CD4-positive, alpha-beta T cell (primary cell): ENCODE results near the gene PTPRZ1. TPM values are rescaled to one million over a fixed set of nuclear protein-coding genes. Genes with fewer than 3 reads are reported as not detected.

ENCODE experiments used
- ATAC-seq: fragments of 200-7000 bp; cut with Tn5 transposase; one replicate; pipeline ENCODE4 v1.10.0; 2022; ENCODE audit warnings: mild to moderate bottlenecking; ENCODE audit not compliant: poor library complexity
- CTCF ChIA-PET: fragments of 350-600 bp; sonication (Branson Sonifier 250); formaldehyde crosslinking; loops from one replicate; lab custom pipeline; 2021; ENCODE audit warnings: antibody characterized with exemption, inconsistent platforms; lab: Charles Lee
- POLR2A ChIA-PET: fragments of 350-600 bp; sonication (Branson Sonifier 250); formaldehyde crosslinking; loops from one replicate; lab custom pipeline; 2021; ENCODE audit warnings: antibody characterized with exemption, inconsistent platforms; lab: Charles Lee
- DNase-seq, 14 experiments: peaks; one replicate each; pipeline ENCODE4 v3.0.0-alpha.2; 2013 to 2020; ENCODE audit warnings: mixed read lengths in 2 of 14
- H3K27ac ChIP-seq, 2 donors: one replicate each; pipeline versions ENCODE4 v1.5.1 to v1.7.0; 2013; ENCODE audit warnings: low read length in 2 of 2, low read depth in 1 of 2, mild to moderate bottlenecking in 1 of 2
- H3K27me3 ChIP-seq, 2 experiments: 1 replicate in 1 of 2; 2 replicates in 1 of 2; pipeline versions ENCODE4 v1.6.1 to v1.7.0; 2013; ENCODE audit warnings: low read length in 2 of 2, control low read depth in 1 of 2, mild to moderate bottlenecking in 1 of 2, moderate library complexity in 1 of 2; ENCODE audit not compliant: insufficient read depth in 2 of 2, control insufficient read depth in 1 of 2
- H3K36me3 ChIP-seq: one replicate; pipeline ENCODE4 v1.6.1; 2013; ENCODE audit warnings: low read length, control low read depth; ENCODE audit not compliant: insufficient read depth
- H3K4me1 ChIP-seq: one replicate; pipeline ENCODE4 v1.6.1; 2013; ENCODE audit warnings: low read length, control low read depth; ENCODE audit not compliant: insufficient read depth
- H3K4me3 ChIP-seq: one replicate; pipeline ENCODE4 v1.5.1; 2013; ENCODE audit warnings: mild to moderate bottlenecking, low read length, moderate library complexity
- H3K9me3 ChIP-seq, 2 experiments: 1 replicate in 1 of 2; 2 replicates in 1 of 2; pipeline versions ENCODE4 v1.6.1 to v1.7.0; 2013; ENCODE audit warnings: low read length in 2 of 2, mild to moderate bottlenecking in 2 of 2, control low read depth in 1 of 2, moderate library complexity in 1 of 2; ENCODE audit not compliant: control insufficient read depth in 1 of 2, insufficient read depth in 1 of 2
- H3K27ac Mint-ChIP-seq: one replicate; pipeline ENCODE4 v1.8.0; 2020; ENCODE audit warnings: mixed read lengths
- H3K27me3 Mint-ChIP-seq: one replicate; pipeline ENCODE4 v1.8.0; 2021; ENCODE audit warnings: mixed read lengths
- H3K36me3 Mint-ChIP-seq: one replicate; pipeline ENCODE4 v1.8.0; 2021; ENCODE audit warnings: low read depth, mixed read lengths
- H3K4me1 Mint-ChIP-seq: one replicate; pipeline ENCODE4 v1.8.0; 2021; ENCODE audit warnings: low read depth, mixed read lengths
- H3K4me3 Mint-ChIP-seq: one replicate; pipeline ENCODE4 v1.8.0; 2020; ENCODE audit warnings: mild to moderate bottlenecking, mixed read lengths
- H3K9me3 Mint-ChIP-seq: one replicate; pipeline ENCODE4 v1.8.0; 2020; ENCODE audit warnings: mixed read lengths
- intact Hi-C, 2 experiments: fragments of 100-400 bp; cut with DNase I in 1 of 2; cut with micrococcal nuclease in 1 of 2; formaldehyde crosslinking; loops; one replicate each; pipeline versions ENCODE4 v1.15.1 to v1.9.0; 2023 to 2025; cut with DNase I, micrococcal nuclease
- polyA plus RNA-seq, 2 donors: library from polyadenylated mRNA; unstranded; fragments of 120-200 nt; gene quantifications; one replicate each; pipeline ENCODE4 v1.2.1, GENCODE V29; 2013
- total RNA-seq, 174 experiments: library from RNA in 2 of 174; stranded (reverse) in 2 of 174; gene quantifications; one replicate each; pipeline ENCODE4 v1.2.3 and lab custom pipeline; 2021 to 2026
- TF ChIP-seq, protein P1 (sequence below): fragments of 200-600 bp; IDR thresholded peaks from one replicate; pipeline ENCODE4 v1.8.0; 2022; ENCODE audit warnings: antibody characterized with exemption, mild to moderate bottlenecking

Gene PTPRZ1
- total RNA-seq (not detected), total RNA-seq (lab: John Stamatoyannopoulos, UW) (0 to 0.09 (median 0) reads per million in 172 experiments)
- polyA plus RNA-seq (2013, experiment 1 of 2) = not detected
- polyA plus RNA-seq (2013, experiment 2 of 2) = 0.08 TPM

DNA sequence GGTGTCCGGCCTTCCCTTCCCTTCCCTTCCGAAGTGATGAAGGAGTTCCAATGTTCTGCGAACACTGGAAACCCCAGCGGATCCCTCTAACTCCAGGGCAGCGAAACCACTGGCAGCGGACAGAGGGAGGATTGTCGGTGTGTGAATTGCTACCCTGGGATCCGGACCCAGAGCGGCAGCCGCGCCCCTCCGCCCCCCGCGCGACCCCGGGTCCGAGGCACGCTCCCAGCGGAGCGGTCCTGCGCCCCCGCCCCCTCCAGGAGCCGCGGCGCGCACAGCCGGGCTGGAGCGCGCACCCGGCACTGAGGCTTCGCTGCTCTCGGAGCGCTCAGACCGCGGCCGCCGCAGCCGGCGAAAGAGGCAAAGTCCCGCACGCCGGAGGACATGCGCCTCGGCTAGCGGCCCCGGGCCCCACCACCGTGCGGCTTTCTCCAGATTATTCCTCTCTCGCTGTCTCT is at the start of gene PTPRZ1:
Gene PTPRZ1 (plus strand): TSS at position 331 of the 458 bp plus-strand sequence. CDS start 339 bp downstream, outside the sequence.
- Histone ChIP-seq H3K27ac (no peak within 1 kb of the TSS), H3K36me3 (no peaks in the 10 kb centered on the region), H3K27me3 (peaks cover 7 to 24% of the 10 kb centered on the region in 2 experiments), H3K4me1 (no peaks in the 10 kb centered on the region), H3K9me3 (peaks cover 0 to 8% of the 10 kb centered on the region in 2 experiments), H3K4me3 (no peak within 1 kb of the TSS)
- CTCF ChIA-PET = no interaction called here
- DNase-seq = no peak
- H3K27ac Mint-ChIP-seq = no peak within 1 kb of the TSS
- intact Hi-C loops = no loop called here
- H3K27me3 Mint-ChIP-seq = peaks cover 59% of the 10 kb centered on the region
- H3K4me3 Mint-ChIP-seq = no peak within 1 kb of the TSS
- POLR2A ChIA-PET = no interaction called here
- H3K4me1 Mint-ChIP-seq = no peaks in the 10 kb centered on the region
- no peaks in the 10 kb centered on the region for H3K36me3 Mint-ChIP-seq
- TF ChIP-seq, protein P1, sequence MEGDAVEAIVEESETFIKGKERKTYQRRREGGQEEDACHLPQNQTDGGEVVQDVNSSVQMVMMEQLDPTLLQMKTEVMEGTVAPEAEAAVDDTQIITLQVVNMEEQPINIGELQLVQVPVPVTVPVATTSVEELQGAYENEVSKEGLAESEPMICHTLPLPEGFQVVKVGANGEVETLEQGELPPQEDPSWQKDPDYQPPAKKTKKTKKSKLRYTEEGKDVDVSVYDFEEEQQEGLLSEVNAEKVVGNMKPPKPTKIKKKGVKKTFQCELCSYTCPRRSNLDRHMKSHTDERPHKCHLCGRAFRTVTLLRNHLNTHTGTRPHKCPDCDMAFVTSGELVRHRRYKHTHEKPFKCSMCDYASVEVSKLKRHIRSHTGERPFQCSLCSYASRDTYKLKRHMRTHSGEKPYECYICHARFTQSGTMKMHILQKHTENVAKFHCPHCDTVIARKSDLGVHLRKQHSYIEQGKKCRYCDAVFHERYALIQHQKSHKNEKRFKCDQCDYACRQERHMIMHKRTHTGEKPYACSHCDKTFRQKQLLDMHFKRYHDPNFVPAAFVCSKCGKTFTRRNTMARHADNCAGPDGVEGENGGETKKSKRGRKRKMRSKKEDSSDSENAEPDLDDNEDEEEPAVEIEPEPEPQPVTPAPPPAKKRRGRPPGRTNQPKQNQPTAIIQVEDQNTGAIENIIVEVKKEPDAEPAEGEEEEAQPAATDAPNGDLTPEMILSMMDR = no peak
- peaks cover 2% of the 10 kb centered on the region for H3K9me3 Mint-ChIP-seq
- ATAC-seq = no peak

DNA sequence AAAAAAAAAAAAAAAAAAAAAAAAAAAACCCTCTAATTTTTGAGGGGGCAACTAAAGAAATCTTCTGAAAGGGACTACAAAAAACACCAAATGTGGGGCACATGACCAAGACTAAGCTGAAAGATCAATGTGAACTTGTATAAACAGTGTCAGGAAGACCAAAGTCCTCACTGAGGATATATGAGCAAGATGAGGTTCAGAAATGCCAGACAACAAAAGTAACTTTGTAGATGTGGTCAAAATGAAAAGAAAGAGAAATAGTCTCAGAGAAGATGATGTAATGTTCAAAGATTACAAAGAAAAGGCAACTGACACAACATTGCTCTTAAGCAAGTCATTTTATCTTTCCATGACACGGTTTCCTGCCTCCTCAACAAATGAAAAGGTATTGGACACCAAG is 48.7 kb upstream of the PTPRZ1 start:
- Mint-ChIP-seq H3K27me3 (no peaks in the 10 kb centered on the region), H3K4me3 (no peak overlapping the region), H3K27ac (no peak overlapping the region), H3K36me3 (no peaks in the 10 kb centered on the region), H3K9me3 (peaks cover 9% of the 10 kb centered on the region), H3K4me1 (no peaks in the 10 kb centered on the region)
- intact Hi-C loops = no loop called here
- Histone ChIP-seq H3K4me1 (no peaks in the 10 kb centered on the region), H3K27ac (no peak overlapping the region), H3K27me3 (no peaks in the 10 kb centered on the region), H3K4me3 (no peak overlapping the region), H3K9me3 (peaks cover 0 to 5% of the 10 kb centered on the region in 2 experiments), H3K36me3 (no peaks in the 10 kb centered on the region)
- TF ChIP-seq, protein P1 = no peak
- ATAC-seq (no peak), DNase-seq (no peak)
- POLR2A ChIA-PET = no interaction called here
- CTCF ChIA-PET = no interaction called here

DNA sequence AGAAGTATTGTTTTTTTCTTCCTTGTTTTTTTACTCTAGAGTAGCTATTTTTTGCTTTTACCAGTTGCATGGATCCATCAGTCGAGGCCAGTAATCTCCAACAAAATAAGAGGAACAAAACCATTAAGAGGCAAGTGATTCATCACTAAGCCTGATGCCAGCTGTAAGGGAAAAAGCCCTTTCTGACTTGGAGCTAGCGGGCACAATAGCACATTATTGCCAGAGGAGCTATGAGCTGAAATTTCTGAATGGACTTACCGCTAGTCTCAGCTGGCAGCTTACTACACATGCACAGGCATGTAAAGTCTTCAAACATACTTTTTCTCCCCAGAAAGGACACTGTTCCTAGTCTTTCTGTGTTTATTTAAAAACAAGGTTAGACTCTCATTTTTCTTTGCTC is 41.6 kb upstream of the PTPRZ1 start:
- intact Hi-C loops = no loop called here
- POLR2A ChIA-PET = no interaction called here
- H3K27ac ChIP-seq = no peak overlapping the region
- H3K4me1 ChIP-seq = no peaks in the 10 kb centered on the region
- no peaks in the 10 kb centered on the region for H3K27me3 ChIP-seq
- Mint-ChIP-seq H3K27me3 (no peaks in the 10 kb centered on the region), H3K36me3 (no peaks in the 10 kb centered on the region), H3K4me3 (no peak overlapping the region), H3K4me1 (no peaks in the 10 kb centered on the region), H3K27ac (no peak overlapping the region), H3K9me3 (peaks cover 3% of the 10 kb centered on the region)
- no peaks in the 10 kb centered on the region for H3K36me3 ChIP-seq
- no peak overlapping the region for H3K4me3 ChIP-seq
- CTCF ChIA-PET = no interaction called here
- DNase-seq (no peak), ATAC-seq (no peak)
- TF ChIP-seq, protein P1 = no peak
- H3K9me3 ChIP-seq = peaks cover 0 to 7% of the 10 kb centered on the region in 2 experiments
